ENCODE results near the gene TAF1B.

The TAF1B gene

DNA sequence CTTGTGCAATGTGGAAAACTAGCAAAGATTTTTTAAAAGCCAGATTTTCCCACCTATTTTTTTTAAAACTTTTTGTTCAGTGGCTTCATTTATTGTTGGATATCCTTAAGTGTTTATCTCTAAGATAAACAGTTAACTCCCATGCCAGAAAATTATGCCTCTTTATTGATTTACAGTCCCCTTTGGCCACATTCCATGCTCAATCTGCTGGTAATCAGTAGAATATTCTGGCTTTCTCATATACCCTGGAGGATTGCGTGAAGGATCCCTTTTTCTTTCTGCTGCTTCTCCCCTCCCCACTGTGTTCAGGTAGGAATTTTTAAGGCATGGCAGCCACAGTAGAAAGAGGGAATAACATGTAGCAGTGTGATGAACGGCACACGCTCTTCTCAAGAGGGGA, 110.9 kb downstream of the TAF1B start:
- Histone ChIP-seq H3K27me3 (ENCODE audit: control insufficient read depth, insufficient read depth, low read length) (peaks cover 3% of the 10 kb centered on the region), H3K4me1 (ENCODE audit: control insufficient read depth, insufficient read depth, low read length) (no peaks in the 10 kb centered on the region), H3K27ac (ENCODE audit: low read depth, low read length) (no peak overlapping the region), H3K36me3 (ENCODE audit: control insufficient read depth, insufficient read depth, low read length) (no peaks in the 10 kb centered on the region), H3K4me3 (ENCODE audit: low read length) (no peak overlapping the region), H3K9ac (ENCODE audit: low read length) (no peak overlapping the region)

DNA sequence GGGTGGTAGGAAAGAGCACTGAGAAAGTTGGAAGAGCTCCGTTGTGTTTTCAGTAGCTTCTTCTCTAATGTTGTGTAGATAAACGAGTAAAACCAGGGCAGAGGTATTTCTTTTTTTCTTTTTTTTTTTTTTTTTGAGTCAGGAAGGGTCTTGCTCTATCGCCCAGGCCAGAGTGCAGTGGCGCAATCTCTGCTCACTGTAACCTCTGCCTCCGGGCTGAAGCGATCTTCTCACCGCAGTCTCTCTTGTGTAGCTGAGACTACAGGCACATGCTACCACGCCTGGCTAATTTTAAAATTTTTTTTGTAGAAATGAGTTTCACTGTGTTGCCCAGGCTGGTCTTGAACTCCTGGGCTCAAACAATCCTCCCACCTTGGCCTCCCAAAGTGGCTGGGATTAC, 114.8 kb downstream of the TAF1B start:
- no peak overlapping the region for H3K27ac ChIP-seq (ENCODE audit: low read depth, low read length)
- no peaks in the 10 kb centered on the region for H3K27me3 ChIP-seq (ENCODE audit: control insufficient read depth, insufficient read depth, low read length)
- H3K4me1 ChIP-seq (ENCODE audit: control insufficient read depth, insufficient read depth, low read length): no peaks in the 10 kb centered on the region
- no peak overlapping the region for H3K4me3 ChIP-seq (ENCODE audit: low read length)
- H3K36me3 ChIP-seq (ENCODE audit: control insufficient read depth, insufficient read depth, low read length): no peaks in the 10 kb centered on the region
- no peak overlapping the region for H3K9ac ChIP-seq (ENCODE audit: low read length)

DNA sequence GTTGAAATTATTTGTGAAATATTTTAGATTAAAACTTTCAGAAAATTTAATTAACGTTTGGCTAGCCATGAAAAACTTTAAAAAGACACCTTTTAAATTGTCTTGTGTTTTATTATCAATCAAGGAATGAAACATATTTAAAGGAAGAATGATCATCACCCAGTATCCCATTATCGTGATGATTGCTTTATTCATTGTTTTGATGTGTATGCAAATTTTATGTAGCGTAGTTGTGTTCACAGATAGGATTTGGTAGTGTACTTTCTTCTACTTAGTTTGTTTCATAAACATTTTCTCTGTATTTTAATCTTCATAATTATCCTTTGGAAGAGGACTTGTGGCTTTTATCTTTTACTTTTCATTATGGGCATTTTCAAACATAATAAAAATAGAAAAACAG, 116.0 kb downstream of the TAF1B start:
- Histone ChIP-seq H3K9ac (ENCODE audit: low read length) (no peak overlapping the region), H3K4me1 (ENCODE audit: control insufficient read depth, insufficient read depth, low read length) (no peaks in the 10 kb centered on the region), H3K36me3 (ENCODE audit: control insufficient read depth, insufficient read depth, low read length) (no peaks in the 10 kb centered on the region), H3K27ac (ENCODE audit: low read depth, low read length) (no peak overlapping the region), H3K27me3 (ENCODE audit: control insufficient read depth, insufficient read depth, low read length) (no peaks in the 10 kb centered on the region), H3K4me3 (ENCODE audit: low read length) (no peak overlapping the region)

DNA sequence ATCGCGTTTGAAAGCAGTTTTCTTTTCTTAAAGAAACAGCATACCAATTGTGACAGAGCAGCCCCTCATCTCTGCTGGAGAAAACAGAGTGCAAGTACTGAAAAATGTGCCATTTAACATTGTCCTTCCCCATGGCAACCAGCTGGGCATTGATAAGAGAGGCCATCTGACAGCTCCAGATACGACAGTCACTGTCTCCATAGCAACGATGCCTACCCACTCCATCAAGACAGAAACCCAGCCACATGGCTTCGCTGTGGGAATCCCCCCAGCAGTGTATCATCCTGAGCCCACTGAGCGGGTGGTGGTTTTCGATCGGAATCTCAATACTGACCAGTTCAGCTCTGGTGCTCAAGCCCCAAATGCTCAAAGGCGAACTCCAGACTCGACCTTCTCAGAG, 117.7 kb downstream of the TAF1B start:
- H3K27me3 ChIP-seq (ENCODE audit: control insufficient read depth, insufficient read depth, low read length): no peaks in the 10 kb centered on the region
- no peak overlapping the region for H3K4me3 ChIP-seq (ENCODE audit: low read length)
- no peaks in the 10 kb centered on the region for H3K4me1 ChIP-seq (ENCODE audit: control insufficient read depth, insufficient read depth, low read length)
- no peak overlapping the region for H3K27ac ChIP-seq (ENCODE audit: low read depth, low read length)
- H3K9ac ChIP-seq (ENCODE audit: low read length): no peak overlapping the region
- no peaks in the 10 kb centered on the region for H3K36me3 ChIP-seq (ENCODE audit: control insufficient read depth, insufficient read depth, low read length)

DNA sequence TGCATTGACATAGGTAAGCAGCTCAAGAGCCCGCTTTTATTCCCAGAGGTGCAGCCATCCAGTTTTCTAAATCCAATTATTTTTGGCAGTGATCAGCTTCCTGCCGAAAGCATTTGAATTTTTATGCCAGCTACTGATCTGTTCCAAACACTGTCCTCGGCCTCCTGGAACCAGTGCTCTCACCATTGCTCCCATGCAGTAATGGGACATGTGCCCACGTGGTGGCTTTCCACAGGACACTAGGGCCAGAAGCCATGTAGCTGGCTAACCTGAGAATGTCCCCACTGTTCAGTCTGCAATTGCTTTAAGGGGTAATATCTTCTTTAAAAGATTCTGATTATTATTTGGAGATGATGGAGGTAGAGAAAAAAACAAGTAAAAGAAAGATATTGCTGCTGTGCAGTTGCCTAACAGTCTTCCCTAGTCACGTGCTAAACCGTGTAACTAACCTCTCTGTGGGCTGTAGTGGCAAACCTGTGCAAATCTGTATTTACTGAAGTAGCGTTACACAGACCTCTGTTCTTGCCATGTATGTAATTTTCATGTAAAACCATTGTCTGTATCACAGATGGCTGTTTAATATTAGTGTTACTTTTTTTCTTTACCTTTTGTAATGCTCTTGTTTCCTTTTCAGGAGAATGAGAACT, 121.2 kb downstream of the TAF1B start:
- no peaks in the 10 kb centered on the region for H3K27me3 ChIP-seq (ENCODE audit: control insufficient read depth, insufficient read depth, low read length)
- H3K4me3 ChIP-seq (ENCODE audit: low read length): no peak overlapping the region
- no peak overlapping the region for H3K9ac ChIP-seq (ENCODE audit: low read length)
- H3K27ac ChIP-seq (ENCODE audit: low read depth, low read length): no peak overlapping the region
- no peaks in the 10 kb centered on the region for H3K4me1 ChIP-seq (ENCODE audit: control insufficient read depth, insufficient read depth, low read length)
- H3K36me3 ChIP-seq (ENCODE audit: control insufficient read depth, insufficient read depth, low read length): no peaks in the 10 kb centered on the region

DNA sequence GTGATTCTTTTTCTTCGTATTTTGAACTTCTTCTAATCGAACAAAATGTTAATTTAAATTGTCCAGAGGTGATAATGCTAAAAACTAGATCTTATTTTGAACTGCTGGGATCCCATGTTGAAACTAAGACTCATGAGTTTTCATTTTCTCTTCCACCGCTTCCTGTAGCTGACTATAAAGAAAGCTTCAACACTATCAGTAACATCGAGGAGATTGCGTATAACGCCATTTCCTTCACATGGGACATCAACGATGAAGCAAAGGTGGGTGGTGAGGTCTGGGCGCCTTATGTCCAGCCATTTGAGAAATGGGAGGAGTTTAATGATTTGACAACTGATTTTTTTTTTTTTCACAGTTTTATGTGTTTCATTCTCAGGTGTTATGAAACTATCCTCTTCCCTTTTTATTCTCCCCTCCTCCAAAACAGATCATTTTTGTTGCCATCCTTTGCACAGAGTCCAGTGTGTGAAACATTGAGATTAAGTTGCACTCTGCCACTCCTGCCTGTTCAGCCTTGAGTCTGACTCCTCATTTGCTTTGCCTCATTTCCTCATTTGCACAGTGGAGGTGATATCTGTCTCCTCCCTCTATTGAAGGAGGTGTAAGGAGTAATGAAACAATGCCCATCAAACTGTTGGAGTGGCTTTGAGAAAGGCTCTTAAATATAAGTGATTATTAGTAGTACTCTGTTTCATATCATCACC, 122.0 kb downstream of the TAF1B start:
- no peaks in the 10 kb centered on the region for H3K36me3 ChIP-seq (ENCODE audit: control insufficient read depth, insufficient read depth, low read length)
- H3K4me1 ChIP-seq (ENCODE audit: control insufficient read depth, insufficient read depth, low read length): no peaks in the 10 kb centered on the region
- H3K9ac ChIP-seq (ENCODE audit: low read length): no peak overlapping the region
- no peaks in the 10 kb centered on the region for H3K27me3 ChIP-seq (ENCODE audit: control insufficient read depth, insufficient read depth, low read length)
- no peak overlapping the region for H3K27ac ChIP-seq (ENCODE audit: low read depth, low read length)
- H3K4me3 ChIP-seq (ENCODE audit: low read length): no peak overlapping the region

DNA sequence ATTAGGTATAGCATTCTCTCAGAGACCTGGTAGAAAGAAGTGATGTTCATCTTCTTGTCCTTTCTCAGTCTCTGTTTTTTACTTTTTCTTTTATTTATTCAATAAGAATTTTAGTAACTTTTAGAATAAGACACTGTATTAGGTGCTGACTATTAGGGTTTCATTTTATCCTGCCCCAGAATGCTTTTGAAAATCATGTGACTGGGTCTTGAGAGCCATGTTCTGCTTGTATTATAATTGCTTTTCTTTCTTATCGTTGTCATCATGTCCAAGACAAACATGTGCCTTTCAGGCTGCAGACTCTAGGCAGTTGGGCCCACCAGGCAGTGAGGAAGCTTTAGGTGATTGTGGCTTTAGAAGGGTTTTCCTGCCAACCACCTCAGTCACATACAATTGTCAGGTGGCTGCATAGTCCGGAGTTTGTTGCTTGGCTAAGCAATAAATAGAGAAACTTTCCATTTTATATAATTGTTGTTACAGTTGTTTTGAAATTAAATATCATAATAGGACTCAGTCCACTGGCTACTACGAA, 123.3 kb downstream of the TAF1B start:
- Histone ChIP-seq H3K27ac (ENCODE audit: low read depth, low read length) (no peak overlapping the region), H3K9ac (ENCODE audit: low read length) (no peak overlapping the region), H3K27me3 (ENCODE audit: control insufficient read depth, insufficient read depth, low read length) (no peaks in the 10 kb centered on the region), H3K36me3 (ENCODE audit: control insufficient read depth, insufficient read depth, low read length) (no peaks in the 10 kb centered on the region), H3K4me1 (ENCODE audit: control insufficient read depth, insufficient read depth, low read length) (no peaks in the 10 kb centered on the region), H3K4me3 (ENCODE audit: low read length) (no peak overlapping the region)

DNA sequence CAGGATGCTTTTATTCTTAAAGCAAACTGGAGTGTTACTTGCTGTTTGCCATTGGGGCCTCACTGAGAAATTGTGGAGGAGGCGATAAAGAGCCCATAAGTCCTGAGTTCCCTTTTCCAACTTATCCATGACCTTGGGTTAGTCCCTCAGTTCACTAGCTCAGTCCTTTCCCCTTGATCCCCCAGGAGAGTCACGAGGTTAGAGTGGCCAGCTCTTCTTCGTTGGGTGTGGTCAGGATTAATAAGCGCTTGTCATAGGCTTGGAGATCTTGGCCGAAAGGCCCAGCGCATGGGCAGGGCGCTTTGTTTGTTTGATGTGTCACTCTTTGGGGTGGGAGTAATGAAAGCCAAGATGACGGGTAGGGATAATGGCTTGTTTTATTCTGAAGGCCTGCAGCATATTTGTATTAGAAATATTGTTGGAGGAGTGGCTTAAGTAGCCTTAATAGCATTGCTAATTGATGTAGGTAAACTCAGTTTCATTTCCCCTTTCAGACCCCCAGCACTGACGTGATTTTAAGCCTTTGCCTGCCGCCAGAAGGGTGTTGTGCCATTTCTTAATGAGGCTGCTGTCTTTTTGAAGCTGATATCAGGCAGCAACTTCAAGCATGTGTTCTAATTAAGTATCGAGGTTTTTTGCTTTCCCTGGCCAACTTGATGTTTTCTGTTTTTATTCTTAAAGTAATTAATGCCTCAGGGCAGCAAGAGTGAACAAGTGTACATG, 123.9 kb downstream of the TAF1B start:
- Histone ChIP-seq H3K27ac (ENCODE audit: low read depth, low read length) (no peak overlapping the region), H3K4me1 (ENCODE audit: control insufficient read depth, insufficient read depth, low read length) (no peaks in the 10 kb centered on the region)

DNA sequence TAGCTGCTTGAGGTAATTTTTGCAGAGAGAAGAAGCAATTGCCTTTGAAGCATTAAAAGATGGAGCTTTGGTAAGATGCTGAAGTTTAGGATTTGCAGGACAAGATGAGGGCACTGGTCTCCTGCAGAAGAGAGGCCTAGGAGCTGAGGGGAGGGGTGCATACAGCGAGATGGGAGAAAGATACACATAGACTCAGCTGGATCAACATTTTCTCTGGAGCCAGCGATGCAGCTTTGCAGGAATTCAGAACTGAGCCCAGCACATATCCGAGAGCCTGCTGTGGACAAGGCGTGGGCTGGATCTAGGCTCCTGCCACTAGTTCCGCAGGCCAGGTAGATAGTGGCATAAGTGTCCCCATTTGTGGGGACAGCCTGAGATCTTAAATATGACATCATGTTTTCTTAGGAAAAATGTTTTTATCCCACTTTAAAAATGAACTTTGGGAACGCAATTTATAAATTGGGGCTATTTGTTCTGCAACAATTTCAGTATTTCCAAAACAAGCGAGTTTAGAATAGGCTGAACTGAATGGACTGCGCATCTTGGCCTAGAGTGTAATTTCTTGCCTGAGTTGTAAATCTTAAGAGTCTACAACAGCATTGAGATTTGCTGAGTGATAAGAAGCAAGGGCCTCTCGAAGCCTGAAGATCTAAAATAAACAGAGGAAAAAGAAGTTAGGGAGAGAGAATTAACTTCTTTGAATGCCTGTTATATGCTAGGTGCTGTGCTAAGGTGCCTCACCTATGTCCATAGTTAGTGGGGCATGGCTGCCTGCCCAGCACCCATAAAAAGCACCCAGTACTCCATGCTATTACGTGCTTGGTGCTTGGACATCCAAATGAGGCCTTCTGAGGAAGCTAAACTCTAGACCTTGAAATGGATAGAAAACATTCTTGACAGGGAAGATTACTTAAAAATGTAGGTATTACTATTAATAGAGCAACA, 125.6 kb downstream of the TAF1B start:
- no peaks in the 10 kb centered on the region for H3K36me3 ChIP-seq (ENCODE audit: control insufficient read depth, insufficient read depth, low read length)
- no peaks in the 10 kb centered on the region for H3K4me1 ChIP-seq (ENCODE audit: control insufficient read depth, insufficient read depth, low read length)
- H3K9ac ChIP-seq (ENCODE audit: low read length): no peak overlapping the region
- H3K4me3 ChIP-seq (ENCODE audit: low read length): no peak overlapping the region
- no peak overlapping the region for H3K27ac ChIP-seq (ENCODE audit: low read depth, low read length)
- no peaks in the 10 kb centered on the region for H3K27me3 ChIP-seq (ENCODE audit: control insufficient read depth, insufficient read depth, low read length)

More for the DNA sequence above, 123.9 kb downstream of the TAF1B start:
- no peaks in the 10 kb centered on the region for H3K36me3 ChIP-seq (ENCODE audit: control insufficient read depth, insufficient read depth, low read length)
- H3K9ac ChIP-seq (ENCODE audit: low read length): no peak overlapping the region
- H3K27me3 ChIP-seq (ENCODE audit: control insufficient read depth, insufficient read depth, low read length): no peaks in the 10 kb centered on the region
- no peak overlapping the region for H3K4me3 ChIP-seq (ENCODE audit: low read length)

DNA sequence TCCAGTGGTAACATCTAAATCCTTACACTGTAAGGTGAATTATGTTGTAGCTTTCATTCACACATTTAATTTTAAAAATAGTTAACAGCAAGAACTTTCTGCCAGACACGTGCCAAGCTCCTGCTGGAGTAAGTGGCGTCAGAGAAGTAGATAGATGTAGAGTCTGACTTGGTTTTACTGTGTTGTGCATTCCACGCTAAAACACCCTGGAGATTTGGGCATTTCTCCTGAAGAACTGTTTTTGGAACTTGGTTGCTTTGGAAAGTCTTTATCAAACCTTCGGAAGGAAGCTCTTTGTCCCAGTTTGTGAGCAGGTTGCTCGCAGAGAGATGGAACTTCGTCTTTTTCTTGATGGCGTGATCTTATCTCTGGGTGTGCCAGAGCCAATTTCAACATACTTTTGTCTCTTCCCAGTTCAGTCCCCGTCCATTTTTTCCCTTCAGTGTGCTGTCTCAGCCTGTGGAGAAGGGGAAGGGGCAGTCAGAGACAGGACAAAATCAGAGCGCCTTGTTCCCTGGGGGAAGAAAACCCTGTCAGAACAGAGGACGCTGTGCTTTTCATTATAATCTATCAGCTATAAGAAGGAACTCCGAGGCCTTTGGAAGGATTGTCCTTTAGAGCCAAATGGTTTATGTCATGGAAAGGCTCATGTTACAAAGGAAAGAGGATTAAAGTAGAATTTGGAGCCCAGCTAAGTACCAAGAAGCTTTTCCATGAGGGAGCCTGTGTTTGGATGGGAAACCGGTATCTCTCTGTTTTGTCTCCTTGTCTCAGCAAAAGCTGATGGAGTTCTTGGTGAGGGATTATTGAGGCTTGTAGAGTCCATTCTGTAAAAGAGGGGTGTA, 127.1 kb downstream of the TAF1B start:
- Histone ChIP-seq H3K27ac (ENCODE audit: low read depth, low read length) (peak overlapping the region; percentile 34), H3K4me1 (ENCODE audit: control insufficient read depth, insufficient read depth, low read length) (no peaks in the 10 kb centered on the region)

DNA sequence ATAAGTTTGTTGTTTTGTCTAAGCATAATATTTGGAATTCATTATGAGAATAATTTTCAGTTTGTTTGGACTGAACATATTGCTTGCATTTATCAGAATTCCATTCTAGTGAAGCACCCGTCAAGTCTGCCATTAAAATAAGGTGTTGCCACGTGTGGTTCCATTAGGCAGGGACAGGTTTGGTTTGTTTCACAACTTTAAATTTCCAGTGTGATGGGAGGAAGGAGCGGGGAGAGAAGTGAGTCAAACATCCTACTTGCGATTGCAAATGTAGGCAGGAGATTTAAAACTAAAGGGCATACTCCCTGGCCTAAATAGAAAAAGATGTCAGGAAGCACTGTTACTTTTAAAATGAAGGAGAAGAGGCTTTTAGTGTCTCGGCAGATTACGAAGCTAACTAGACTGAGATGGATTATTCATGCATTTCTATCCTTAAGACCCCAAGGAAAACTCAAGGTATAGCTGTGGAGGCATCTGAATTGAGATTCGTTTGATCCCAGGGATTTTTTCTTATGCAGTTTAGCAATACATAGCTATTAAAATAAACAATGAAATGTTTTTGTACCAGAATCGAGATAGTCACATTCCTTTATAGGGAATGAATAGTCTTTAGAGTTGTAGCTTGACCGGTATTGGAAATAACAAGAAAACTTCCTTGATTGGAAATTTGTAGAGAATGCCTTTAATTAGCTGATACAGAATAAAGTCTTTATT, 128.0 kb downstream of the TAF1B start:
- H3K36me3 ChIP-seq (ENCODE audit: control insufficient read depth, insufficient read depth, low read length): no peaks in the 10 kb centered on the region
- peaks cover 6% of the 10 kb centered on the region for H3K4me1 ChIP-seq (ENCODE audit: control insufficient read depth, insufficient read depth, low read length)
- H3K27ac ChIP-seq (ENCODE audit: low read depth, low read length): peak overlapping the region; percentile 34
- no peak overlapping the region for H3K9ac ChIP-seq (ENCODE audit: low read length)
- no peak overlapping the region for H3K4me3 ChIP-seq (ENCODE audit: low read length)
- no peaks in the 10 kb centered on the region for H3K27me3 ChIP-seq (ENCODE audit: control insufficient read depth, insufficient read depth, low read length)

More for the DNA sequence above, 127.1 kb downstream of the TAF1B start:
- Histone ChIP-seq H3K36me3 (ENCODE audit: control insufficient read depth, insufficient read depth, low read length) (no peaks in the 10 kb centered on the region), H3K4me3 (ENCODE audit: low read length) (no peak overlapping the region), H3K27me3 (ENCODE audit: control insufficient read depth, insufficient read depth, low read length) (no peaks in the 10 kb centered on the region), H3K9ac (ENCODE audit: low read length) (no peak overlapping the region)

Measured in rectal smooth muscle tissue (tissue), 1 donor.